Fibroblast of villous mesenchyme (primary cell): ENCODE measurements around the gene PAX7. TPM values are rescaled to one million over a fixed set of nuclear protein-coding genes. Genes with fewer than 3 reads are reported as not detected.

Source experiments
- DNase-seq: peaks from one replicate; pipeline ENCODE4 v3.0.0-alpha.2; 2010; ENCODE audit warnings: low read depth
- H3K4me3 ChIP-seq: 2 replicates; pipeline ENCODE4 v1.5.1; 2011; ENCODE audit warnings: low read depth, mild to moderate bottlenecking, low read length
- total RNA-seq: library from RNA; depleted of rRNA; stranded (reverse); fragments of >200 nt; gene quantifications from 2 replicates; pipeline ENCODE4 v1.2.3, GENCODE V29; 2012
- TF ChIP-seq, protein P1 (sequence below): IDR thresholded peaks from 2 replicates; pipeline ENCODE4 v1.5.1; 2012; ENCODE audit warnings: low read depth, mild to moderate bottlenecking, low read length; ENCODE audit not compliant: insufficient read depth

PAX7 gene
- total RNA-seq, 1 donor: not detected

DNA sequence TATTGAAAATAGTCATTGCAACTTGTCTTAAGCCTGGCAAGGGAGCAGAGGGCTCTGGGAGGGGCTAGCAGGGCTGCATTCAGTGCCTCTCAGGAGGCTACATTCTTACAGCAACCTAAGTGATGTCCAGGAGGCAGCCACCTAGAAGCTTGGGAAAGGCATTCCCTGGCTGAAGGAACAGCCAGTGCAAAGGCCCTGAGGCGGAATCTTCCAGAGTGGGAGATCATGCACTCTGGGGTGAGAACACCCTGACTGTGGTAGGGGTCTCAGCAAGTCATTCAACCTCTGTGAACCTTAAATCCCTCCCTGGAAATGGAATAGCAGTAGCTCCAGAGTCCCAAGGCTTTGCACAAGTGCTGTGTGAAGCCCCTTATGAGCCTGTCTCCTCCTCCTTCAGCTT lies 144.7 kb downstream of the PAX7 start:
- no peak for DNase-seq
- TF ChIP-seq, protein P1, sequence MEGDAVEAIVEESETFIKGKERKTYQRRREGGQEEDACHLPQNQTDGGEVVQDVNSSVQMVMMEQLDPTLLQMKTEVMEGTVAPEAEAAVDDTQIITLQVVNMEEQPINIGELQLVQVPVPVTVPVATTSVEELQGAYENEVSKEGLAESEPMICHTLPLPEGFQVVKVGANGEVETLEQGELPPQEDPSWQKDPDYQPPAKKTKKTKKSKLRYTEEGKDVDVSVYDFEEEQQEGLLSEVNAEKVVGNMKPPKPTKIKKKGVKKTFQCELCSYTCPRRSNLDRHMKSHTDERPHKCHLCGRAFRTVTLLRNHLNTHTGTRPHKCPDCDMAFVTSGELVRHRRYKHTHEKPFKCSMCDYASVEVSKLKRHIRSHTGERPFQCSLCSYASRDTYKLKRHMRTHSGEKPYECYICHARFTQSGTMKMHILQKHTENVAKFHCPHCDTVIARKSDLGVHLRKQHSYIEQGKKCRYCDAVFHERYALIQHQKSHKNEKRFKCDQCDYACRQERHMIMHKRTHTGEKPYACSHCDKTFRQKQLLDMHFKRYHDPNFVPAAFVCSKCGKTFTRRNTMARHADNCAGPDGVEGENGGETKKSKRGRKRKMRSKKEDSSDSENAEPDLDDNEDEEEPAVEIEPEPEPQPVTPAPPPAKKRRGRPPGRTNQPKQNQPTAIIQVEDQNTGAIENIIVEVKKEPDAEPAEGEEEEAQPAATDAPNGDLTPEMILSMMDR: no peak
- no peak overlapping the region for H3K4me3 ChIP-seq

DNA sequence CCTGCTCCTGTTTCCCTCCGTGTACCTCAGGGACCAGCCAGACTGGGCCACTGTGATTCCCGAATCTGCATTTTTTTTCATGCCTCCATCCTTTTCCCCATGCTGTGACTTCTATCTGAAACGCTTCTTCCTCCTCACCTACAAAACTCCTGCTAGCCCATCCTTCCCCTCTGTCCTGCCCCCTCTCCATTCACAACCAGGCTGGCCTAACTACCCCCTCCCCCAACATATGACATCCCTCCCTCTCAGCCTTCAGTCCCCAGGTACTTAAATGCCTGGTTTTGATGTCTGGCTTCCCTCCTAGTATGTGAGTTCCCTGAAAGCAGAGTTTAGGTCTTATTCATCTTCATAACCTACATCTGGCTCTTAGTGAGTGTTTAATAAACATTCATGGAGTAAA lies 146.1 kb downstream of the PAX7 start:
- H3K4me3 ChIP-seq: no peak overlapping the region
- no peak for DNase-seq
- TF ChIP-seq, protein P1: no peak

DNA sequence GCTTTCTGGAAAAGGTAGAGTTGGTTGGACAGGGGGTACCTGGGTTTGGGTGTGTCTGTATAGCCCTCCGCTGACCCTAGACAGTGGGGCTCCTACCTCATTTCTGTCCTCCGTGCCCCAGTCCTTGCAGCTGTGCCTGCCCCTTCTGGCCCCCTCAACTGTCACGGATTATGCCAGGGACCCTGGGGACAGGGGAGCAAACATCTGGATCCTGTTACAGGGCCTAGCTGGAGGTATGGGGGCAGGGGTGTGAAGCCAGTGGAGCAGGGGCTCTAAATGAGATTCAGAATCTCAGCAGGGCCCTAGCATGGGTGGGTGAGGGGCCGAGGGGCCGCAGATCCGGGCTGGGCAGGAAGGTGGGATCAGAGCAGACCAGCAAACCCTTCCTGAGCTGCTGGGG lies 147.8 kb downstream of the PAX7 start:
- TF ChIP-seq, protein P1: no peak
- no peak overlapping the region for H3K4me3 ChIP-seq
- DNase-seq: no peak

DNA sequence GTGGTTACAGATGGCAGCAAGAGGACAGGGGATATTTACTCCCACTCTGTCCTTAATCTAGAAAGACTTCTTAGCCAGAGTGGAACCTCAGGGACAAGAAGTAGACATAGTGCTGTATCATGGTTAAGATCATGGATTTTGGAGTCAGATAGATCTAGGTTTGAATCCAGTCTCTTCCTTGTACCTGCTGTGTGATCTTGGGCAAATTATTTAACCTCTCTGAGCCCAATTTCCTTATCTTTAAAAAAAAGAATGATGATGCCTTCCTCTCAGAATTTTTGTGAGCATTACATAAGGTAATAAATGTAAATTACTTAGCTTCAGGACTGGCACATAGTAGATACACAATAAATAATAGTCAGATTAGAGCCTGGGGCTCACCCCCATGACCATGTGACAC lies 150.4 kb downstream of the PAX7 start:
- H3K4me3 ChIP-seq: no peak overlapping the region
- no peak for DNase-seq
- TF ChIP-seq, protein P1: no peak

GRCh38 chr1:18783705-18784481 lies 153.2 kb downstream of the PAX7 start:
- no peak overlapping the region for H3K4me3 ChIP-seq
- no peak for DNase-seq
- TF ChIP-seq, protein P1: no peak

DNA sequence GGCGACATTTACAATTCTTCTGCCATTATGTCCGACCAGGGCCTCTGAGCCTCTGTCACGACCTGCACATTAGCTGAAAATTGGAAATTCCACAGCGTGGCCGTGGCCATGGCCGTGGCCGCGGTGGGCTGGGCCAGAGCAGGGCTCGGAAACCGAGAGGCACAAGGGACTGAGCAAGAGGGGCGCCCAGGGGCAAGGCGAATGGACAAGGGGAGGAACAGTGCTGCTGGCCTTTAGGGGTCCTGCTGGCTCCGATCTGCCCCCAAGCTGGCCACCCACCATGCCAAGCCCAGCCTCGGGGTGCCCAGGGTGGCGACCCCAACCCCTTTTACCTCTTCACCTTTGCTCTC lies 153.8 kb downstream of the PAX7 start:
- H3K4me3 ChIP-seq: no peak overlapping the region
- TF ChIP-seq, protein P1: no peak
- DNase-seq: no peak

- no peak overlapping the region for H3K4me3 ChIP-seq
- TF ChIP-seq, protein P1: no peak
- DNase-seq: no peak
These were observed 155.5 kb downstream of the PAX7 start for GRCh38 chr1:18786149-18786548.
